GM12878 (cell line): ENCODE results near the gene DAB2IP. TPM values are rescaled to one million over a fixed set of nuclear protein-coding genes. Genes with fewer than 3 reads are reported as not detected.

Experiments
- ATAC-seq: fragments of 200-7000 bp; cut with Tn5 transposase; 3 replicates; pipeline ENCODE4 v1.9.1; 2020; ENCODE audit warnings: mild to moderate bottlenecking, moderate library complexity
- BruUV-seq: library from RNA; stranded (reverse); fragments of 400-500 nt; replicated peaks from 2 replicates; lab custom pipeline; 2021; lab: Mats Ljungman, UMichigan
- CTCF ChIA-PET: fragments of 300-600 bp; sonication (Branson Sonifier 250); formaldehyde crosslinking; extraction: SDS; loops from one replicate; lab custom pipeline; 2021; ENCODE audit warnings: inconsistent platforms; lab: Yijun Ruan, JAX
- POLR2A ChIA-PET: fragments of 350-600 bp; formaldehyde crosslinking; extraction: SDS; loops from one replicate; lab custom pipeline; 2021; ENCODE audit warnings: inconsistent platforms; lab: Charles Lee
- RAD21 ChIA-PET: fragments of 300-600 bp; sonication (Branson Sonifier 250); formaldehyde crosslinking; loops from one replicate; lab custom pipeline; 2023; ENCODE audit warnings: antibody characterized with exemption; ENCODE audit not compliant: unreplicated experiment; lab: Charles Lee
- SMC1A ChIA-PET: fragments of 300-600 bp; sonication (Branson Sonifier 250); formaldehyde crosslinking; loops from one replicate; lab custom pipeline; 2023; ENCODE audit not compliant: unreplicated experiment, uncharacterized antibody; lab: Charles Lee
- DNase-seq: peaks from one replicate; pipeline ENCODE4 v3.0.0-alpha.2; 2011; ENCODE audit warnings: low read depth, low spot score
- FAIRE-seq: peaks from 3 replicates; lab custom pipeline; 2011; peaks lifted over from hg19 to GRCh38; lab: Jason Lieb, UNC
- H2AFZ ChIP-seq: 2 replicates; pipeline ENCODE4 v1.6.0; 2011; ENCODE audit warnings: low read depth, low read length, control low read depth; ENCODE audit not compliant: control insufficient read depth
- H3K27ac ChIP-seq: 2 replicates; pipeline ENCODE4 v1.5.1; 2011; ENCODE audit warnings: control low read depth; ENCODE audit not compliant: control insufficient read depth, insufficient read depth
- H3K27me3 ChIP-seq, 2 experiments: replicated peaks in 1 of 2; 2 replicates each; pipeline versions ENCODE4 v1.6.0 to v1.6.1; 2011; ENCODE audit warnings: low read length in 1 of 2; ENCODE audit not compliant: control insufficient read depth in 2 of 2, insufficient read depth in 2 of 2
- H3K36me3 ChIP-seq, 2 experiments: 2 replicates each; pipeline ENCODE4 v1.5.1; 2011; ENCODE audit warnings: low read length in 1 of 2; ENCODE audit not compliant: control insufficient read depth in 2 of 2, insufficient read depth in 2 of 2
- H3K4me1 ChIP-seq: 2 replicates; pipeline ENCODE4 v1.6.1; 2011; ENCODE audit warnings: mild to moderate bottlenecking, low read length, moderate library complexity, mixed read lengths; ENCODE audit not compliant: control insufficient read depth, insufficient read depth
- H3K4me2 ChIP-seq: 2 replicates; pipeline ENCODE4 v1.6.0; 2011; ENCODE audit warnings: control low read depth; ENCODE audit not compliant: control insufficient read depth, insufficient read depth
- H3K4me3 ChIP-seq: fragments of 200-600 bp; sonication (generic); 2 replicates; pipeline ENCODE4 v1.5.1; 2016
- H3K79me2 ChIP-seq: 2 replicates; pipeline ENCODE4 v1.6.0; 2011; ENCODE audit warnings: low read length; ENCODE audit not compliant: control insufficient read depth, insufficient read depth
- H3K9ac ChIP-seq: 2 replicates; pipeline ENCODE4 v1.8.0; 2011; ENCODE audit warnings: low read length, control low read depth, mixed read lengths; ENCODE audit not compliant: control insufficient read depth, insufficient read depth
- H3K9me3 ChIP-seq: replicated peaks from 3 replicates; pipeline ENCODE4 v1.5.1; 2011; ENCODE audit warnings: mild to moderate bottlenecking, low read length; ENCODE audit not compliant: control insufficient read depth, insufficient read depth
- H4K20me1 ChIP-seq: 2 replicates; pipeline ENCODE4 v1.6.0; 2011; ENCODE audit not compliant: control insufficient read depth, insufficient read depth
- BRCA1 ChIP-seq: IDR thresholded peaks from 2 replicates; pipeline ENCODE4 v1.6.1; 2011; ENCODE audit warnings: low read depth, low read length, improper control_type of control experiment
- CBX3 ChIP-seq: fragments of 200-600 bp; sonication (generic); IDR thresholded peaks from 2 replicates; pipeline ENCODE4 v1.6.1; 2016; ENCODE audit warnings: low read depth, borderline replicate concordance
- HDAC2 ChIP-seq: fragments of 200-600 bp; sonication (generic); IDR thresholded peaks from 2 replicates; pipeline ENCODE4 v1.6.1; 2017
- MEF2B ChIP-seq: fragments of 450-650 bp; IDR thresholded peaks from 2 replicates; pipeline ENCODE4 v1.6.1; 2018; ENCODE audit warnings: mild to moderate bottlenecking, moderate library complexity; ENCODE audit not compliant: partially characterized antibody, poor library complexity, severe bottlenecking
- NFYA ChIP-seq: IDR thresholded peaks from 2 replicates; pipeline ENCODE4 v1.6.1; 2011; ENCODE audit warnings: low read depth, mild to moderate bottlenecking, low read length, improper control_type of control experiment, borderline replicate concordance
- RFX5 ChIP-seq: IDR thresholded peaks from 2 replicates; pipeline ENCODE4 v1.6.1; 2011; ENCODE audit warnings: low read depth, low read length, improper control_type of control experiment
- RUNX3 ChIP-seq: IDR thresholded peaks from 2 replicates; pipeline ENCODE4 v1.6.1; 2012; ENCODE audit warnings: low read length, inconsistent platforms
- STAT1 ChIP-seq: fragments of 450-650 bp; conservative IDR thresholded peaks from 2 replicates; pipeline ENCODE4 v1.6.1; 2014; ENCODE audit warnings: antibody characterized with exemption, mild to moderate bottlenecking
- TAF1 ChIP-seq: IDR thresholded peaks from 2 replicates; pipeline ENCODE4 v1.6.1; 2011; ENCODE audit warnings: mild to moderate bottlenecking, low read depth, low read length, borderline replicate concordance
- TARDBP ChIP-seq: IDR thresholded peaks from 2 replicates; pipeline ENCODE4 v1.6.1; 2016; ENCODE audit warnings: borderline replicate concordance
- WGBS: methylation state at CpG from one replicate; pipeline ENCODE4 v1.1.6; 2016; ENCODE audit warnings: low lambda C conversion rate; ENCODE audit not compliant: insufficient replicate concordance, insufficient coverage; ENCODE audit errors: missing lambda C conversion rate; 5-methylcytosine and 5-hydroxymethylcytosine counted together
- in situ Hi-C: fragments of 300-500 bp; cut with MboI; formaldehyde crosslinking; loops from 9 replicates; pipeline ENCODE4 v1.14.3; 2018; ENCODE audit warnings: mixed read lengths
- intact Hi-C: fragments of 100-400 bp; cut with micrococcal nuclease; formaldehyde crosslinking; loops from one replicate; pipeline ENCODE4 v1.14.2; 2022; ENCODE audit not compliant: unreplicated experiment
- polyA plus RNA-seq, 11 experiments: library from polyadenylated mRNA; depleted of rRNA in 4 of 11; unstranded in 6 of 11; stranded (reverse) in 5 of 11; fragments of >200 nt; fragmentation: Nextera tagmentation in 4 of 11; fragmentation: Illumina TruSeq in 1 of 11; extraction: Ambion mirVana in 4 of 11; extraction: Trizol in 1 of 11; gene quantifications; 1 replicate in 1 of 11; 2 replicates in 10 of 11; pipeline versions ENCODE4 v1.2.1 to v1.2.3, GENCODE V29; 2011 to 2016; ENCODE audit warnings: inconsistent platforms in 2 of 11, missing spikeins in 2 of 11, low read depth in 1 of 11
- total RNA-seq, 4 experiments: library from RNA; depleted of rRNA in 3 of 4; stranded (reverse); fragments of >200 nt in 3 of 4; fragmentation: Illumina TruSeq in 1 of 4; extraction: Trizol in 1 of 4; gene quantifications; 2 replicates each; pipeline versions ENCODE4 v1.2.1 to v1.2.3, GENCODE V29; 2013 to 2021
- TF ChIP-seq, protein P1 (sequence below): fragments of 450-650 bp; formaldehyde crosslinking; IDR thresholded peaks from 2 replicates; pipeline ENCODE4 v1.4.0; 2020; ENCODE audit warnings: mild to moderate bottlenecking, moderate library complexity
- TF ChIP-seq, protein P2 (sequence below): fragments of 450-650 bp; IDR thresholded peaks from 2 replicates; pipeline ENCODE4 v1.6.1; 2018; ENCODE audit warnings: borderline replicate concordance, mild to moderate bottlenecking; ENCODE audit not compliant: partially characterized antibody
- TF ChIP-seq, protein P3 (sequence below): fragments of 450-650 bp; IDR thresholded peaks from 2 replicates; pipeline ENCODE4 v1.6.1; 2016; ENCODE audit warnings: mild to moderate bottlenecking, moderate library complexity, borderline replicate concordance

The DAB2IP gene
- total and polyA plus RNA-seq, 10 of the 15 experiments (the other 5 are each of a cell fraction or from before 2014, with no cell fraction given), result 0.03 to 0.38 (median 0.14) TPM; not detected in 6

DNA sequence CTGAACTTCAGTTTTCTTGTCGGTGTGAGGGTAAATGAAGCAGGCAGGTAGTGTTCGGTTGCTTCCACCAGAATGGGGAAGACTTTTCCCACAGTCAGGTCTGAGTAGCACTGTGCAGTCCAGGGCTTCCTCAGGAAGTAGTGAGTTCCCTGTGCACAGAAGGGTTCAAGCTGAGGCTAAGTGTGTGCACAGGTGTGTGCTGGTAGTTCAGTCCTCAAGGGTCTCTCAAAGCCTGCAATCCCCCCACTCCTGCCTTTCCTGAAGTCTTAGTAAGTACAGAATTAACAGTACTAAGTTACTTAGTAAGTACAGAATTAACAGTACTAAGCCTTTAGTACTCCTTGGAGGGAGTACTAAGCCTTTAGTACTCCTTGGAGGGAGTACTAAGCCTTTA is 1.4 kb downstream of the DAB2IP start (continued):
- TF ChIP-seq, protein P1, sequence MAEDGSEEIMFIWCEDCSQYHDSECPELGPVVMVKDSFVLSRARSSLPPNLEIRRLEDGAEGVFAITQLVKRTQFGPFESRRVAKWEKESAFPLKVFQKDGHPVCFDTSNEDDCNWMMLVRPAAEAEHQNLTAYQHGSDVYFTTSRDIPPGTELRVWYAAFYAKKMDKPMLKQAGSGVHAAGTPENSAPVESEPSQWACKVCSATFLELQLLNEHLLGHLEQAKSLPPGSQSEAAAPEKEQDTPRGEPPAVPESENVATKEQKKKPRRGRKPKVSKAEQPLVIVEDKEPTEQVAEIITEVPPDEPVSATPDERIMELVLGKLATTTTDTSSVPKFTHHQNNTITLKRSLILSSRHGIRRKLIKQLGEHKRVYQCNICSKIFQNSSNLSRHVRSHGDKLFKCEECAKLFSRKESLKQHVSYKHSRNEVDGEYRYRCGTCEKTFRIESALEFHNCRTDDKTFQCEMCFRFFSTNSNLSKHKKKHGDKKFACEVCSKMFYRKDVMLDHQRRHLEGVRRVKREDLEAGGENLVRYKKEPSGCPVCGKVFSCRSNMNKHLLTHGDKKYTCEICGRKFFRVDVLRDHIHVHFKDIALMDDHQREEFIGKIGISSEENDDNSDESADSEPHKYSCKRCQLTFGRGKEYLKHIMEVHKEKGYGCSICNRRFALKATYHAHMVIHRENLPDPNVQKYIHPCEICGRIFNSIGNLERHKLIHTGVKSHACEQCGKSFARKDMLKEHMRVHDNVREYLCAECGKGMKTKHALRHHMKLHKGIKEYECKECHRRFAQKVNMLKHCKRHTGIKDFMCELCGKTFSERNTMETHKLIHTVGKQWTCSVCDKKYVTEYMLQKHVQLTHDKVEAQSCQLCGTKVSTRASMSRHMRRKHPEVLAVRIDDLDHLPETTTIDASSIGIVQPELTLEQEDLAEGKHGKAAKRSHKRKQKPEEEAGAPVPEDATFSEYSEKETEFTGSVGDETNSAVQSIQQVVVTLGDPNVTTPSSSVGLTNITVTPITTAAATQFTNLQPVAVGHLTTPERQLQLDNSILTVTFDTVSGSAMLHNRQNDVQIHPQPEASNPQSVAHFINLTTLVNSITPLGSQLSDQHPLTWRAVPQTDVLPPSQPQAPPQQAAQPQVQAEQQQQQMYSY (CRISPR knock-in tag), result no peak
- TF ChIP-seq RFX5 (no peak), MEF2B (no peak)

DNA sequence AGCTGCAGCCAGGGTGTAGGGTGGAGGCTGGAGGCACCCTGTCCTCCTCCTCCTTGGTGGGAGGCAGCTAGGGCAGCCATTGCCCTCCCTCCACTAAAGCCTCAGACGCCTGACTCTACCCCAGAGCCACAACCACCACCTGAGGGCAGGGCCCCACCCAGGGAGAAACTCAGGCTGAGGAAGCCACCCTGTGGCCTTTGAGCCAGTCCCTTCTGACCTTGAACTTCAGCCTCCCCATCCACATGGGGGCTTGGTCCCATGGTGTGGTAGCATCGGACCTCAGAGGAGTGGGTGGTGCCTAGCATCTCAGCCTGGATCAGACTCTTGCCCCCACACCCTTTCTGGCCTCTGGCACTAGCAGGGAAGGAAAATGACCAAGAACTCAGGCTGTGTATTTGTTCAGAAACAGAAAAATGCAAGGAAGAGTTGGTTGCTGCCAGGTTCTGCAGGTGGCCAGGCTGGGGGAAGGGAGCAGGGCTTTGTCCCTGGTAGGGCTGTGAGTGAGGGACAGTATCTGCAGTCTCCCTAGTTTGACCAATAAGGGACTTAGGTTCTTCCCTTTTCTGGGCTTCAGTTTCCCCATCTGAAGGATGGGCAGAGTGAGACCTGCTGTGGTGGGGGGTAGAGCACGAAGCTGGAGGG is 3.2 kb downstream of the DAB2IP start:
- ChIA-PET RAD21 (no interaction called here), SMC1A (no interaction called here), CTCF (interaction anchor here (0.6 kb wide), 1 partner anchor 117 kb away, joined by 3 read pairs; no protein-coding TSS in a partner anchor), POLR2A (no interaction called here)
- Histone ChIP-seq H3K4me2 (no peak overlapping the region), H3K79me2 (no peaks in the 10 kb centered on the region), H3K27ac (no peak overlapping the region), H3K9ac (no peak overlapping the region), H3K27me3 (peaks cover 22 to 29% of the 10 kb centered on the region in 2 experiments), H3K4me1 (no peaks in the 10 kb centered on the region), H3K36me3 (no peaks in the 10 kb centered on the region), H3K9me3 (no peaks in the 10 kb centered on the region), H2AFZ (no peak overlapping the region), H3K4me3 (no peak overlapping the region), H4K20me1 (no peaks in the 10 kb centered on the region)
- no peak for FAIRE-seq
- BruUV-seq, result no TSS peak
- ATAC-seq, result no peak
- intact Hi-C loops, result no loop called here
- 5% methylated on average over 3 of the region's 3 CpGs for WGBS
- in situ Hi-C loops, result no loop called here
- no peak for DNase-seq
- no peak for TF ChIP-seq NFYA
- TF ChIP-seq STAT1, result no peak
- TF ChIP-seq TARDBP, result no peak
- TF ChIP-seq, protein P2, sequence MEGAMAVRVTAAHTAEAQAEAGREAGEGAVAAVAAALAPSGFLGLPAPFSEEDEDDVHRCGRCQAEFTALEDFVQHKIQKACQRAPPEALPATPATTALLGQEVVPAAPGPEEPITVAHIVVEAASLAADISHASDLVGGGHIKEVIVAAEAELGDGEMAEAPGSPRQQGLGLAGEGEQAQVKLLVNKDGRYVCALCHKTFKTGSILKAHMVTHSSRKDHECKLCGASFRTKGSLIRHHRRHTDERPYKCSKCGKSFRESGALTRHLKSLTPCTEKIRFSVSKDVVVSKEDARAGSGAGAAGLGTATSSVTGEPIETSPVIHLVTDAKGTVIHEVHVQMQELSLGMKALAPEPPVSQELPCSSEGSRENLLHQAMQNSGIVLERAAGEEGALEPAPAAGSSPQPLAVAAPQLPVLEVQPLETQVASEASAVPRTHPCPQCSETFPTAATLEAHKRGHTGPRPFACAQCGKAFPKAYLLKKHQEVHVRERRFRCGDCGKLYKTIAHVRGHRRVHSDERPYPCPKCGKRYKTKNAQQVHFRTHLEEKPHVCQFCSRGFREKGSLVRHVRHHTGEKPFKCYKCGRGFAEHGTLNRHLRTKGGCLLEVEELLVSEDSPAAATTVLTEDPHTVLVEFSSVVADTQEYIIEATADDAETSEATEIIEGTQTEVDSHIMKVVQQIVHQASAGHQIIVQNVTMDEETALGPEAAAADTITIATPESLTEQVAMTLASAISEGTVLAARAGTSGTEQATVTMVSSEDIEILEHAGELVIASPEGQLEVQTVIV, result no peak
- TF ChIP-seq HDAC2, result no peak
- TF ChIP-seq TAF1, result no peak
- no peak for TF ChIP-seq BRCA1
- TF ChIP-seq, protein P3, sequence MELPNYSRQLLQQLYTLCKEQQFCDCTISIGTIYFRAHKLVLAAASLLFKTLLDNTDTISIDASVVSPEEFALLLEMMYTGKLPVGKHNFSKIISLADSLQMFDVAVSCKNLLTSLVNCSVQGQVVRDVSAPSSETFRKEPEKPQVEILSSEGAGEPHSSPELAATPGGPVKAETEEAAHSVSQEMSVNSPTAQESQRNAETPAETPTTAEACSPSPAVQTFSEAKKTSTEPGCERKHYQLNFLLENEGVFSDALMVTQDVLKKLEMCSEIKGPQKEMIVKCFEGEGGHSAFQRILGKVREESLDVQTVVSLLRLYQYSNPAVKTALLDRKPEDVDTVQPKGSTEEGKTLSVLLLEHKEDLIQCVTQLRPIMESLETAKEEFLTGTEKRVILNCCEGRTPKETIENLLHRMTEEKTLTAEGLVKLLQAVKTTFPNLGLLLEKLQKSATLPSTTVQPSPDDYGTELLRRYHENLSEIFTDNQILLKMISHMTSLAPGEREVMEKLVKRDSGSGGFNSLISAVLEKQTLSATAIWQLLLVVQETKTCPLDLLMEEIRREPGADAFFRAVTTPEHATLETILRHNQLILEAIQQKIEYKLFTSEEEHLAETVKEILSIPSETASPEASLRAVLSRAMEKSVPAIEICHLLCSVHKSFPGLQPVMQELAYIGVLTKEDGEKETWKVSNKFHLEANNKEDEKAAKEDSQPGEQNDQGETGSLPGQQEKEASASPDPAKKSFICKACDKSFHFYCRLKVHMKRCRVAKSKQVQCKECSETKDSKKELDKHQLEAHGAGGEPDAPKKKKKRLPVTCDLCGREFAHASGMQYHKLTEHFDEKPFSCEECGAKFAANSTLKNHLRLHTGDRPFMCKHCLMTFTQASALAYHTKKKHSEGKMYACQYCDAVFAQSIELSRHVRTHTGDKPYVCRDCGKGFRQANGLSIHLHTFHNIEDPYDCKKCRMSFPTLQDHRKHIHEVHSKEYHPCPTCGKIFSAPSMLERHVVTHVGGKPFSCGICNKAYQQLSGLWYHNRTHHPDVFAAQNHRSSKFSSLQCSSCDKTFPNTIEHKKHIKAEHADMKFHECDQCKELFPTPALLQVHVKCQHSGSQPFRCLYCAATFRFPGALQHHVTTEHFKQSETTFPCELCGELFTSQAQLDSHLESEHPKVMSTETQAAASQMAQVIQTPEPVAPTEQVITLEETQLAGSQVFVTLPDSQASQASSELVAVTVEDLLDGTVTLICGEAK, result no peak
- TF ChIP-seq CBX3, result no peak
- no peak for TF ChIP-seq RUNX3
